ENCODE measurements around the gene ANO6. TPM values are rescaled to one million over a fixed set of nuclear protein-coding genes. Genes with fewer than 3 reads are reported as not detected.

ANO6 gene
- total RNA-seq, 2 donors from 2014 or later = 35.2 to 55.1 TPM

GRCh38 chr12:45421736-45422135 is 205.8 kb downstream of the ANO6 start:
- no peaks in the 10 kb centered on the region for H3K27me3 Mint-ChIP-seq
- peaks cover 5 to 11% of the 10 kb centered on the region in 2 donors for H3K4me1 Mint-ChIP-seq (ENCODE audit: low read depth in 2 of 2)
- H3K27ac Mint-ChIP-seq = no peak overlapping the region
- no peak for DNase-seq (ENCODE audit: low spot score)
- H3K36me3 Mint-ChIP-seq = peaks cover 21% of the 10 kb centered on the region
- no peak overlapping the region for H3K4me3 Mint-ChIP-seq
- no peaks in the 10 kb centered on the region for H3K9me3 Mint-ChIP-seq
- ATAC-seq = no peak

DNA sequence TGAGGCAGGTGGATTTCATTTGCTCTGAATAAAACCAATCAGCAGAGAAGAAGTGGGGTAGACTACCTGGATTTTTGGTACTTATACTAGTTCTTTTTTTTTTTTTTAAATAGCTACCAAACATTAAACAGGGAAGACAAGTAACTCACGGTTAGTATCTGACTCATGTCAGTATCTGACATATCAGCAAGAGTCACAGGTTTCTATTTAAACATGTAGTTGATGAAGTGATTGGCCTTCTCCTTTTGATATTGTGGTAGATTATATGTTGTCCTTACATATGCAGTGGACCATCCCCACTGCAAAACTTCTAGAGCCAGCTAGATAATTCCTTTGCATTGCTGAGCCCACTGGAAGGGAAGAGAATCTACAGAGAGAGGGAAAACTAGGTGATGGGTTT is 208.0 kb downstream of the ANO6 start:
- Mint-ChIP-seq H3K36me3 (peaks cover 29% of the 10 kb centered on the region), H3K4me1 (ENCODE audit: low read depth in 2 of 2) (peaks cover 5 to 10% of the 10 kb centered on the region in 2 donors), H3K4me3 (no peak overlapping the region), H3K27me3 (no peaks in the 10 kb centered on the region), H3K9me3 (no peaks in the 10 kb centered on the region), H3K27ac (no peak overlapping the region)
- DNase-seq (ENCODE audit: low spot score) (no peak), ATAC-seq (no peak)

DNA sequence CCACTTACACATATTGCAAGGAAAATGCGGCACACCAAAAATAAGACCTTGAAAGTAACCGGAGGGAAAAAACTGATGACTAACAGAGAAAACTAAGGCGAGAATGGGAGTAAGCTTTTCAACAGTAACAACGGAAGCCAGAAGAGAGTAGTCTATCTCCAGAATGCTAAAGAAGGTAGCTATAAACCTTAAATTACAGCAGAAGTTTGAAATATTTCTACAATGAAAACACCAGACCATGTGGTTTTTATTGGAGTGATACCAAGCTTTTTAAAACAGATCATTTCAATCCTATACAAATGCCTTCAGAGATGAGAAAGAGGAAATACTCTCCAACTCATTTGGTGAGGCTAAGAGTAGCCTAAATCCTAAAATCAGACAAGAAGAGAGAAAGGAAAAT is 209.5 kb downstream of the ANO6 start:
- Mint-ChIP-seq H3K27ac (no peak overlapping the region), H3K36me3 (peaks cover 29% of the 10 kb centered on the region), H3K27me3 (no peaks in the 10 kb centered on the region), H3K4me3 (no peak overlapping the region), H3K4me1 (ENCODE audit: low read depth in 2 of 2) (peaks cover 5 to 10% of the 10 kb centered on the region in 2 donors), H3K9me3 (no peaks in the 10 kb centered on the region)
- no peak for ATAC-seq
- DNase-seq (ENCODE audit: low spot score) = no peak

DNA sequence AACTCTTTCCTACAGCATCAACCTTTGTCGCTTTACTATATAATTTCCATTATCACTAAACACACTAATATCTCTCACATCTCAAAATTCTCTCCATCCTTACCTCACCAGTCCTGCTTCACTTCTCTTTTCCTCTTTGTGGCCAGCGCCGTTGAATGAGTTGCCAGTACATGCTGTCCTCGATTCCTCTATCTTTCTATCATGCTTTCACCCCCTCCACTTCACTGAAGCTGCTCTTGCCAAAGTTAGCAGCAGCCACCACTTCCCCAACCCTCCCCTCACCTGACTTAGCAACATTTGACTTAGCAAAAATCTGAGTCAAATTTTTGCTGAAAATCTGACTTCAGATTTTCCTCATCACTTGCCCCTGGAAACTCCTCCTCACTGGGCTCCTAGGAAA is 210.4 kb downstream of the ANO6 start:
- H3K36me3 Mint-ChIP-seq = peaks cover 29% of the 10 kb centered on the region
- H3K9me3 Mint-ChIP-seq = no peaks in the 10 kb centered on the region
- no peaks in the 10 kb centered on the region for H3K27me3 Mint-ChIP-seq
- DNase-seq (ENCODE audit: low spot score) (no peak), ATAC-seq (no peak)
- no peak overlapping the region for H3K4me3 Mint-ChIP-seq
- no peak overlapping the region for H3K27ac Mint-ChIP-seq
- H3K4me1 Mint-ChIP-seq (ENCODE audit: low read depth in 2 of 2) = peaks cover 5 to 13% of the 10 kb centered on the region in 2 donors

DNA sequence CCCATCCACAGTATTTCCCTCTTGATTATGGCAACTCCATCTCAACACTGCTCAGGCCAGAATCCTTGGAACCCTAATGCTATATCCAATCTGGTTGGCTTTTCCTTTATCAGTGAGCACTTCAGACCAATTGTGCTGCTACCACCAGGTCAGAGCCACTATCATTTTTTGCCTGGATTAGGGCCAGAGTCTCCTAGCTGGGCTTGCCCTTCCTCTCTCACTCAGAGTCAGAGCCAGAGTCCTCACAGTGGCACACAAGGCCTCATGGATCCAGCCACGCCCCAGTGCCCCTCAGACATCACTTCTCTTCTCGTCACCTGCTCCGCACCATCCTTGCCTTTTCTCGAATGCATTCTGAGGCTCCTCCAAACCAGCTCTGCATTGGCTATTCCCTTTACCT is 211.1 kb downstream of the ANO6 start:
- Mint-ChIP-seq H3K4me1 (ENCODE audit: low read depth in 2 of 2) (peaks cover 5 to 16% of the 10 kb centered on the region in 2 donors), H3K27ac (peak overlapping the region in 1 of 2 donors; percentile 6), H3K36me3 (peaks cover 29% of the 10 kb centered on the region), H3K4me3 (no peak overlapping the region), H3K27me3 (no peaks in the 10 kb centered on the region), H3K9me3 (no peaks in the 10 kb centered on the region)
- ATAC-seq (no peak), DNase-seq (ENCODE audit: low spot score) (no peak)

GRCh38 chr12:45429831-45430230 is 213.9 kb downstream of the ANO6 start:
- DNase-seq (ENCODE audit: low spot score) = no peak
- H3K4me1 Mint-ChIP-seq (ENCODE audit: low read depth in 2 of 2) = peaks cover 0 to 10% of the 10 kb centered on the region in 2 donors
- no peak overlapping the region for H3K27ac Mint-ChIP-seq
- H3K27me3 Mint-ChIP-seq = no peaks in the 10 kb centered on the region
- H3K4me3 Mint-ChIP-seq = no peak overlapping the region
- H3K9me3 Mint-ChIP-seq = no peaks in the 10 kb centered on the region
- no peak for ATAC-seq
- H3K36me3 Mint-ChIP-seq = peaks cover 19% of the 10 kb centered on the region

DNA sequence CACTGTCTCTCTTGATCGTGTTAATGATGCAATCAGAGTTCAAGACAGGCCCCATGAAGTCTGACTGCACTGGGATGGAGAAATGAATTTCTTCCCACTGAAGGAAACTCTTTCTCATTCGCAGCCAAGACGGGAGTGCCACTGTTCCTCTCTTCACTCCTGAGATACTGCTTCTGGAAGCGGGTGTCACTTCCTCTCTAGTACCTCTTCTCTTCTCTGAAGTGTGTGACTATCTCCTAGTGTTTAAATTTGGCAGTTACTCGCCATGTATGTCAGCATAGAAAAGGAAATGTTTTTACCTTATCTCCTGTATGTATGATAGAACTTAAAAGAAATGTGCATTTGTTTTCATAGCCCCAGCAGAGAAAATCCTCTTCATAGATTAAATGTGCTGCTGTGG is 215.2 kb downstream of the ANO6 start:
- H3K27ac Mint-ChIP-seq = no peak overlapping the region
- H3K9me3 Mint-ChIP-seq = no peaks in the 10 kb centered on the region
- H3K4me1 Mint-ChIP-seq (ENCODE audit: low read depth in 2 of 2) = peaks cover 0 to 10% of the 10 kb centered on the region in 2 donors
- DNase-seq (ENCODE audit: low spot score) (no peak), ATAC-seq (no peak)
- peaks cover 11% of the 10 kb centered on the region for H3K36me3 Mint-ChIP-seq
- H3K27me3 Mint-ChIP-seq = no peaks in the 10 kb centered on the region
- no peak overlapping the region for H3K4me3 Mint-ChIP-seq

DNA sequence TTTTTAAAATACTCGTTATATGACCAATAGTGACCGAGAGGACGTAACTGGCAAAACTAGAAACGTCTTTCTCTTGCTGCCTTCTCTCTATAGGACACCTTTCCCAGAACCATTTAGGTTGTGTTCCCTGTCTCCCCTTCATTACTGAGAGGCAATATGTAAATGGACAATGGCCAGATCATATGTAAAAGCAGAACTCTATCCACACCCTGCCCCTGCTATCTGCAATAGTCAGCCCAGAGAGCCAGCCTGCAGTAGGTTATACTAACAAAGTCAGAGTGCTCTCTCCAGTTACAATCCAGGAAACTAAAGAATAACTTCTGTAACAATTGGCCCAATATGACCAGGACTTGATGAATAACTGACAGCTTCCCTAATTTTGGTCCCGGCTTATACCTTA is 216.8 kb downstream of the ANO6 start:
- Mint-ChIP-seq H3K27ac (no peak overlapping the region), H3K4me1 (ENCODE audit: low read depth in 2 of 2) (peaks cover 0 to 6% of the 10 kb centered on the region in 2 donors), H3K4me3 (no peak overlapping the region), H3K9me3 (no peaks in the 10 kb centered on the region), H3K36me3 (no peaks in the 10 kb centered on the region), H3K27me3 (no peaks in the 10 kb centered on the region)
- ATAC-seq = no peak
- DNase-seq (ENCODE audit: low spot score) = no peak

DNA sequence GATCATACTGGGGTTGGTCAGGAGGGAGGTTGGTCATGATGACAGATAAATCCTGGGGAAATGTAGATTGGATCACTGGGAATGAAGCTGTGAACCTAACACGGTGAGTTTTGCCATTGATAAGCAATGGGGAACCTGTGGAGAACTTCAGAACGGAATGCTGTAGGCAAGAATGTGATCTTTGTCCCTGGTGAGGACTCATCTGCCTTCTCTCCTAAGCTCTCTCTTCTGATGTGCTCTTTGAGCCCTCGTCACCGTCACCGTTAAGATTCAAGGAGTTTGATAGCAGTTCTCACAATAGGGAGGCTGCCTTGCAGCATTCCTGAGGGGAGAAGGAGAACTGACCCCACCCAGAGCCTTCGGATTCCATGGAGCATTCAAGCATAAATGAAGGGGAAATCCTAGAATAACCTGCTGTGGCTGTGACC is 217.6 kb downstream of the ANO6 start:
- Mint-ChIP-seq H3K27me3 (no peaks in the 10 kb centered on the region), H3K27ac (no peak overlapping the region), H3K36me3 (no peaks in the 10 kb centered on the region), H3K9me3 (no peaks in the 10 kb centered on the region), H3K4me1 (ENCODE audit: low read depth in 2 of 2) (peaks cover 0 to 6% of the 10 kb centered on the region in 2 donors), H3K4me3 (no peak overlapping the region)
- no peak for DNase-seq (ENCODE audit: low spot score)
- ATAC-seq = no peak

DNA sequence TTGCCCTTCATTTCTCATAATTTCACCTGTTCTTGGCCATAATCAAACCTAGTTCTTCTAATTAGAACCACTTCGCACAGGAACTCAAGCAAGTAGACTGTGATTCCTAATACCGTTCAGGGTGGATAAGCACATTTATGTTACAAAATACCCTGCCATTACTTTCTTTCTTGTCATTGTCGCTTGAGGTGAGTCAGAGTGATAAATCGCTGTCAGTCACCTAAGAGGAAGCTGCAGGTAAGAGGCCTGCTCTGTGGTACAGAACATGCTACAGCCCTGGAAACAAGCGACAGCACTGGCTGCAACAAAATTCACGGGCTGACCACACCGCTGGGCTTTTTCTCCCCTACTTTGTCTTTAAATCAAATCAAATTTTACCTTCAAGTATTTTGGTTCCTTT is 218.2 kb downstream of the ANO6 start:
- no peak overlapping the region for H3K4me3 Mint-ChIP-seq
- ATAC-seq = no peak
- no peak overlapping the region for H3K27ac Mint-ChIP-seq

GRCh38 chr12:45435945-45436710 is 220.2 kb downstream of the ANO6 start:
- H3K27me3 Mint-ChIP-seq = no peaks in the 10 kb centered on the region
- peaks cover 1% of the 10 kb centered on the region for H3K36me3 Mint-ChIP-seq
- H3K4me3 Mint-ChIP-seq = no peak overlapping the region
- DNase-seq (ENCODE audit: low spot score) (no peak), ATAC-seq (no peak)
- H3K4me1 Mint-ChIP-seq (ENCODE audit: low read depth in 2 of 2) = peaks cover 0 to 5% of the 10 kb centered on the region in 2 donors
- no peaks in the 10 kb centered on the region for H3K9me3 Mint-ChIP-seq
- H3K27ac Mint-ChIP-seq = no peak overlapping the region

More for the DNA sequence above, 218.2 kb downstream of the ANO6 start:
- Mint-ChIP-seq H3K4me1 (ENCODE audit: low read depth in 2 of 2) (peaks cover 0 to 6% of the 10 kb centered on the region in 2 donors), H3K9me3 (no peaks in the 10 kb centered on the region), H3K27me3 (no peaks in the 10 kb centered on the region), H3K36me3 (no peaks in the 10 kb centered on the region)
- no peak for DNase-seq (ENCODE audit: low spot score)

GRCh38 chr12:45439039-45439438 is 223.1 kb downstream of the ANO6 start:
- Mint-ChIP-seq H3K4me1 (ENCODE audit: low read depth in 2 of 2) (no peaks in the 10 kb centered on the region), H3K27me3 (no peaks in the 10 kb centered on the region), H3K9me3 (no peaks in the 10 kb centered on the region), H3K36me3 (peaks cover 12% of the 10 kb centered on the region), H3K4me3 (no peak overlapping the region), H3K27ac (no peak overlapping the region)
- ATAC-seq (peak in 1 of 2 donors; percentile 43), DNase-seq (ENCODE audit: low spot score) (no peak)

- DNase-seq (ENCODE audit: low spot score) (no peak), ATAC-seq (no peak)
- Mint-ChIP-seq H3K4me3 (no peak overlapping the region), H3K27me3 (peaks cover 0 to 24% of the 10 kb centered on the region in 2 donors), H3K36me3 (peaks cover 37% of the 10 kb centered on the region), H3K9me3 (peaks cover 10% of the 10 kb centered on the region), H3K27ac (no peak overlapping the region), H3K4me1 (ENCODE audit: low read depth in 2 of 2) (peaks cover 0 to 6% of the 10 kb centered on the region in 2 donors)
These were observed 230.1 kb downstream of the ANO6 start for GRCh38 chr12:45446013-45446412.

- peaks cover 9 to 21% of the 10 kb centered on the region in 2 donors for H3K27me3 Mint-ChIP-seq
- no peak for ATAC-seq
- no peak overlapping the region for H3K4me3 Mint-ChIP-seq
- peaks cover 0 to 3% of the 10 kb centered on the region in 2 donors for H3K4me1 Mint-ChIP-seq (ENCODE audit: low read depth in 2 of 2)
- no peaks in the 10 kb centered on the region for H3K36me3 Mint-ChIP-seq
- H3K9me3 Mint-ChIP-seq = no peaks in the 10 kb centered on the region
- H3K27ac Mint-ChIP-seq = no peak overlapping the region
- no peak for DNase-seq (ENCODE audit: low spot score)
These were observed 242.3 kb downstream of the ANO6 start for GRCh38 chr12:45458238-45458637.

Measured in natural killer cell treated with Interleukin-12 subunit alpha and Interleukin-12 subunit beta and Interleukin-15 and Interleukin-18, amount 100 ng/mL, for 72 hours (primary cell).